ENCODE measurements around the gene CHRNE.

CHRNE gene

DNA sequence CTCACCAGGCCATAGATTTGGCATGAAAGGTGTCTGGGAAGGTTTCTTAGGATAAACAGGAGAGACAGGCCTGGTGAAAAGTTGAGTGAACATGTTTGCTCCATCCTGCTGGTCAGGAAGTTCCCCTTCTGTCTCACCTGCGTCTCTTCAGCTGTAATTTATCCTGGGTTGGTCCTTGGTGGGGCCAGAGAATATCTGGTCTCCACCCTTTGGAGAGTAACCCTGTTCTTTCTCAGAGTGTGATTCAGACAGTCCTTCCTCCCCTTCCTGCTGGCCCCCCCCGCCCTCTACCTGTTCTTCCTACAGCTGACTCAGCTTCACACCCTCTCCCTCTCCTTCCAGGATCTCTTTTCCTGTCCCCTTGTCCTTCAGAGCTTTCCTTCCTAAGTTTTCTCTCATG, 52.7 kb downstream of the CHRNE start:
- H3K4me3 ChIP-seq (ENCODE audit: low read length): no peak overlapping the region
- TF ChIP-seq ZNF274 (IDR thresholded peaks at IDR 0.05; ENCODE audit: low read depth, low read length): no peak

DNA sequence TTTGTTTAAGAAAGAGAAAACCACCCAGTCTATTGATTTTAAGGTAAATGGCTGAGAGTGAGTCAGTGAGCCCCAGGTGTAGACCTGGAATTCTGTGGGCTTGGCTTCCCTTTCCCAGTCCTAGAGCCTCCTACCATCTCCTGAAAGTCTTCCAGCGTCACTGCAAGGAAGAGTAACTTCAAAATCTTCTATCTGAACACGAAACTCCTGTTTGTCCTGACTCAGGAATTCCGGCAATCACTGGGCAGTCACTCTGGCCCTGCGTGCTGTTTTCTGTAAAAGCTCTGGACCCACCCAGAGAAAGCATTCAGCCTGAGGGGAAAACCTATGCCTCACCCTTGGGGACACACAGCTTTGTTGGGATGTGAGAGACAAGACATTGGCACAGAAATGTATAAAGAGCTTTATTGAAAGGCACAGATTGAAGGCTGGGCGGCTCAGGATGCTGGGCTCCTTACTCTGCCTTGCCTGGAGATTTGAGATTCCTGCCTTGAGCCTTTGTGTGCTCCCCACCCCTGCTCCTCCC, 53.8 kb downstream of the CHRNE start:
- H3K4me3 ChIP-seq (ENCODE audit: low read length): no peak overlapping the region
- TF ChIP-seq ZNF274 (IDR thresholded peaks at IDR 0.05; ENCODE audit: low read depth, low read length): no peak
